HG02938 (cell line): ENCODE measurements around the gene HLCS.
"Not testable (repeated sequence)": the region's sequence is repeated elsewhere in the genome, so short reads cannot be mapped to it uniquely, and the experiment has no call there.

Experiments
- ATAC-seq: cut with Tn5 transposase; IDR thresholded peaks from one replicate; pipeline ENCODE4 v1.9.1; 2021; ENCODE audit warnings: mild to moderate bottlenecking, moderate library complexity; ENCODE audit not compliant: unreplicated experiment

HLCS gene

DNA sequence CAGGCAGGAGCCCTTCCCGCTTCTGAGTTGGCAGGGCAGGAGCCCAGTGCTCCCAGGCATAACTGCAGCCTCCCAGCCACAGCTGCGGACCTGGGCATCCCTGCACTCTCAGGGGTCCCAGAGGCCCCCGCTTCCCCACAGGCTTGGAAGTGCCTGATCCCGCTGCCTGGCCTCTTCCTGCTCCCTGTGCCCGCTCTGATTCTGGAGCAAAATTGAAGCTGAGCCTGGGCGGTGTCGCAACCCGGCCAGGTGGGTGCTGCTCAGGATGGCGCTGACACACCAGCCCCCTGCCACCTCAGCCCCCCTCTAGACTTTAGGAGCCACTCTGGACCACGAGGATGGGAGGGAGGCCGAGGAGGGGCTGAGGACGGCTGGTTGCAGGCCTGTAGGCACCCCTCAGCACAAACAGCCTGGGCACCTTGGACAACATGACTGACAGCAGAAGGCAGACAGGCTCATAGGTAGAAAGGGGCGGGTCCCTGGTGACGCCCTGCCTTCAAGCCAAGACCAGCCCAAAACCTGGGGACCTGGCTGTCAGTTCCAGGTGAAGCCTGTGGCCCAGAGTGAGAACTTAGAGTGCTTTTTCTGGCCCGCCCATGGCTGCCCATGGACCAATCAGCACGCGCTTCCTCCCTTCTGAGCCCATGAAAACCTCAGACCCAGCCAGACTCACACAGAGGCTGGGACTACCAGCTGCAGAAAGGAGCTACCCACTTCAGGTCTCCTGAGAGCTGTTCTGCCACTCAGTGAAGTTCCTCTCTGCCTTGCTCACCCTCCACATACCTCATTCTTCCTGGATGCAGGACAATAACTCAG is 7.2 kb downstream of the HLCS start:
- ATAC-seq, result no peak

DNA sequence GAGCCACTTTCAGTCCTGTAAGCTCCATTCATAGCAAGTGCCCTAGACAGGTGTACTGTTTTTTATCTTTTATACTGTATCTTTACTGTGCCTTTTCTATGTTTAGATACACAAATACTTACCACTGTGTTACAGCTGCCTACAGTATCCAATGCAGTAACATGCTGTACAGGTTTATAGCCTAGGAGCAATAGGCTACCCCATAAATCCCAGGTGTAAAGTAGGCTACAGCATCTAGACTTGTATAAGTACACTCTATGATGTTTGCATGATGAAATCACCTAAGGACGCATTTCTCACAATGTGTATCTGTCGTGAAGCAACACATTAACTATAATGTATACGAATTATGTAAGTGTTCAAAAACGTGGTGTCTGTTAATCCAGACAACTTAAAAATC is 10.7 kb downstream of the HLCS start:
- no peak for ATAC-seq

DNA sequence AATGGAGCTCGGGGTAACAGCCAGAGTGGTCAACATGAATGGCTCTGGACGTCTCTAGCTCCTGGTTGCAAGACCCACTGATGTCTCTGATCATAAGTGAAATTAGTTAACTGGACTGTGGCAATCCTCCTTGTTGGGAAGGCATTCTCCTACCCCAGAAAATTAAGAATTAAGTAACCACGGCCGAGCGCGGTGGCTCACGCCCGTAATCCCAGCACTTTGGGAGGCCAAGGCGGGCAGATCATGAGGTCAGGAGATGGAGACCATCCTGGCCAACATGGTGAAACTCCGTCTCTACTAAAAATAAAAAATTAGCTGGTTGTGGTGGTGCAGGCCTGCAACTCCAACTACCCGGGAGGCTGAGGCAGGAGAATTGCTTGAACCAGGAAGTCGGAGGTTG is 14.1 kb downstream of the HLCS start:
- ATAC-seq, result not testable (repeated sequence)

DNA sequence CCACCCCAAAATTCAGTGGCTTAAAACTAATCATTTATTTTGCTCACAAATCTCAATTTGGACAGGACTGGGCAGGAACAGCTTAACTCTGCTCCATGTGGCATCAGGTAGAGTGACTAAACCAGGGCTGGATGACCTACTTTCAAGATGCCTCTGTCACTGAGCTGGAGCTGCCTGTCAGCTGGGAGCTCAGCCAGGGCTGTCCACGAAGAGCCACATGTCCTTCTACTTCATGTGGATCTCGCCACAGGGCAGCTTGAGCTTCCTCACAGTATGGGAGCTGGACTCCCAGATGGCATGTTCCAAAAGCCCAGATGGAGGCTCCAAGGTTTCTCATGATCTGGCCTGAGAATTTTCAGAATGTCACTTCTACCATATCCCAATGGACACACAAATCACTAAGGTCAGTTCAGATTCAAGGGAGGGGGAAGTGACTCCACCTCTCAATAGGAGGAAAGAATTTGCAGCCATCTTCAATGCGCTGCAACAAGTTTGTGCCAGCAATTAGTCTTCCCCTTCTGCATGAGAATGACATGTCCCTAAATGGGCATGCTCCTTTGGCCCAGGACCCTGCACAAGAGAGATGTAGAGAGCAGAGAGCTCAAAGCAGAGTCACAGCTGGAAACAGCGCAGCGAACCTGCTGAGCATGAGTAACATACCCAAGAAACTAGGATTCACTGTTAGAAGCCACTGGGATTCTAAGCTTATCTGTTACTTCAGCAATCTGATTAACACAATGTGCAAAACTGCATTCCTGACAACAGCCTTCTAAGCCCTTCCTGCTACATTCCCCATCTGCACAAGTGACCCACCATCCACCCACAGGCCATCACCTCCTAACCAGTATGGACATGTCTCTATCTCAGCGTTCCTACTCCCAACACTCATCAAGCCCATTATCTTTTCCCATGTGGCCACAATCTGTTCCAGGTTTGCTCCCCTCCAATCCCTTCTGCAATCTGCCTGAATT is 17.0 kb downstream of the HLCS start:
- no peak for ATAC-seq

DNA sequence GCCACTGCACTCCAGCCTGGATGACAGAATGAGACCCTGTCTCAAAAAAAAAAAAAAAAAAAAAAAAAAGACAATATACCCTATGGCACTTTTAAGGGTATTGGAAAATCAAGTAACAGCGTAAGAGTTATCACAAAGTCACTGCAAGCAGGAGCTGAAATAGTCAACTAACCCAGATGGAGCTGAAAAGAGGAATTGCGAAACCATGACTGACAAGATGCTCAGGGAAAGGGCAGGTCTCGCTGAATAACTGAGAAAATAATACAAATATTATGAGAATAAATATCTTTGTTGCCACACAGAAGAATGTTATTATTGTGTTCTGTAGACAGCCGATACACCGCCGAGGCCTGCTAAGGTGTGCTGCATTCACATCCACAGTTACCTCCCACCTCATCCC is 17.8 kb downstream of the HLCS start:
- ATAC-seq, result no peak

DNA sequence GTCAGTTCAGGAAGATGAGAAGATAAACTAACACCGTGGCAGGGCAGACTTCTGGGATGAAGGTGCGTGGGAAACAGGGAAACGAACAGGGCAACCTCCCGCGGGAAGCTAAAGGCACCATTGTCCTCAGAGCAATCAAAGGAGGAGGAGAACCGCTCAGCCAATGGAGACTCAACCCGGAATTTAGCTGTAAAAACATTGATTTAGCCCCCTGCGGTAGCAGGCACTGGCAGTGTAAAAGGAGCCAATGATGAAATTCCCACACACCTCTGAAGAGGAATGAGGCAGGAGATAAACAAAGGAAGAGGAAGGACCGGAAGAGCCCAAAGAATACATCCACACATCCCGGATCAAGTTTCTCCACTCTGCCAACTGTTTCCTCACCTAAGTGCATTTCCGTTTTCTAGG is 19.5 kb downstream of the HLCS start:
- ATAC-seq, result no peak

DNA sequence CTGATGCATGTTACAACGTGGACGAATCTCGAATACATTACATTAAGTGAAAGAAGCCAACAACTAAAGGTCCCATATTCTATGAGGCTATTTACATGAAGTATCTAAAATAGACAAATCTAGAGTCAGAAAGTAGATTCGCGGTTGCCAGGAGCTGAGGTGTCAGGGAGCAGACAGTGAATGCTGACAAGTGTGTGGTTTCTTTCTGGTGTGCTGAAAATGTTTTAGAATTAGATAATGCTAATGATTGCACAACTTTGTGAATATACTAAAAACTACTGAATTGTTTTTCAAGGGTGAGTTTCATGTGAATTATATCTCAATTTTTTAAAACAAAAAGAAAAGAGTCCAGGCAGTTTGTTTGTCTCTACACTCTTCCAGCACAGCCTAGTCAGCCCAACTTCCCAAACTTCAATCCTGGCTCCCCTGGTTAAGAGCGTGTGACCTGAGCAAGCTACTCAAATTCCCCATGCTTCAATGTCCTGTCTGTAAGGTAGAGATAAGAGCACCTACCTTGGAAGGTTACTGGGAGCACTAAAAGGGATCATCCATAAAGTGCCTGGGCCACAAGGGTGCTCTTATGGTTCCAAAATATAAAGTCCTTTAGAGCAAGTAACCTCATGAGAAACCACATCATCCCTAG is 20.9 kb downstream of the HLCS start:
- no peak for ATAC-seq

DNA sequence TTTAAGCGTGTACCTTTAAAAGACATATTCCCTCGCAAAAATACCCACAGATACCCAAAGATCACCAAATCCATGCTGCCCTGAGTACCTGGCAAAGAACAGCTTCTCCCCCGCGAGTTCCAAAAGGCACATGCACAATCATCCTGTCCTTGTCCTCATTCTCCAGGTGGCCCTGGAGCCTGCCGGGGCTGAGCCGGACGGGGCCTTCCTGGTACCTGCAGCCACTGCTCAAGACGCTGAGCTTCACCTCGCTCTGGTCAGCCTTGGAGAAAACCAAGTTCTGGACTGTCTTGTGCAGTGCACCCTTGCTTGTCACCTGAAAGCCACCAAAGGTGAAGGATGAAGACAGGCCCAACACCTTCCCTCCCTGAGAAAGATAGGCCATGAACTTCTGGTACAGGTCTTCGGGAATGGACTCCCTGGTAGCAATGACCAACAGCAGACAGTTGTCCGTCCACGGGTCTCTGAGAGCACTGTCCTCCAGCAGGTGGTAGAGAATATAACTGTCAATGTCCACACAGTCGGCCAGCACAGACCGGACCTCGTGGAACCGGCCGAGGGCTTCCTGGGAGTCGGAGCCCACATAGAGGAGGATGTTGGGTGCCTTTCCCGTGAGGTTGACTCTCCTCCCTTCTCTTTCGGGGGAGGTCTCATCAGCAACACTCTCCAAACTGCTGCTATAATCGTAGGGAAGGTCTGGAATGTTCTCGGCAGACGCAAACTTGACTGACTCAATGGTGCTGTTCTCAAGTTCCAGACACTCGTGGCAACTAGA is 29.9 kb downstream of the HLCS start:
- no peak for ATAC-seq

DNA sequence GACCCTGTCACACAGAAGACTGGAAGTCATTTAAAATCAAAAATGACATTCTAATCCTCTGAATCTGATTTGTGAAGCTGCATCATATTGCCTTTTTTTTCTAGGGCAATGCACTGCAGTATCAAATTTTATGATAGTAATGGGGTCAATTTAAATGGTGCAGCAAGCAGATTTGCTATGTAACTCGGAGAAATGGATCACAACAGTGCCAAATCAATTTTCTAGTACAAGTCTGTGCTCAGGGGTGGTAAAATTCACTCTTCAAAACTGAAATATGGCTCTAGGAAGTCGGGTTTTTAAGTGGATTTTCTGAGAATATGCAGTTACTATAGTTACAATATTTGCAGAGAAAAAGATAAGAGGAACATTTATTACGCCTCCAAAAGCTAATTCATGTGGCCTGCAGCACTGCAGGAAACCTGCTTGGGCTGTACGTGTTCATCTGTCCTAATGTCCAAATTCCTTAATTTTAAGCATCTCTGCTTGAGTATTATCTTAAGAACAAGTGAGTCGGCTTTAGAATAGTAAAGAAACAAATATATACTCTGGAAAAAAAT is 31.5 kb downstream of the HLCS start:
- ATAC-seq, result no peak

DNA sequence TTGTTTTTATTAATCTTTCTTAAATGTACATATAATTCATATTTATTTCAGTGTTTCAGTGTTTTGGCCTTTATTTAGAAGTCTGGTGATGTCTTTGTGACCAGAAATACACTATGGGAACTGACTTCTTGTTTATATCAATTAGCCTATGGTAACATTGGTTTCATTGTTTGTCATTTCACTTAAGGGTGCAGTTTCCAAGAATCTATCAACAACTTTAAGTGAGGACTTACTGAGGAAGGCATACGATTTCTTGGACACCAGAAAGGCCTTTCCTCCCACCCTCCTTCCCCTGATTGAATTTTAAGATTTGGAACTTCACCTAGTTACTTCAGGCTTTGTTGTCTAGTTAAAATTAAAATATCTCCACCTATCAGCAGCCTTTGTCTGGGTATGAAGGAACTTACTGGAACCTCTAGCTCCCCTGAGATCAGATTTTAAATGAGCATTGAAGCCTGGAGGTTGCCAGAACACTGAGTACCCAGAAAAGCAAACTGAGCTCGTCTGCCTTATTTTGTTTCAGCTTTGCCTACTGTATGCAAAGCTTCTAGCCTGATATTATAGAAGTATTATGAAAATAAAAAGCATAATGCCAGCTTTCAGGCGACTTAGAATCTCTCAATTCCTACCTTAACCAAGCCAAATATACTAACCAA is 34.2 kb downstream of the HLCS start:
- no peak for ATAC-seq

DNA sequence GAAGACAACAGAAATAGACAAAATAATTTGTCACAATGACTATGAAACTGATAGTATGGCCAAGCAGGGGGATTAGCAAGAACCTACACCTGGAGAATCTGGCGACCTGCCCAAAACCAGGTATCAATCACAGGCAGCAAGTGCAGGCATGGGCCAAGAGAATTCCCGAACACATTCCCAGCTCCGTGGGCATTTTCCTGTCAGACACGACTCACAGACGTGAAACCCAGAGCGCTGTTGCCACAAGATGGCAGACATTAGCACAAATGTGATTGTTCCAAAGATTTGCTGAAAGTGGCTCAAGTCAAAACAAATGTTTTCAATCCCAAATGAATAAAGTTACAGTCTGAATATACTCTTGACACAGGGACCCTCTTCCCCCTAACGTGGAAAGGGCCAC is 36.8 kb downstream of the HLCS start:
- ATAC-seq, result no peak

DNA sequence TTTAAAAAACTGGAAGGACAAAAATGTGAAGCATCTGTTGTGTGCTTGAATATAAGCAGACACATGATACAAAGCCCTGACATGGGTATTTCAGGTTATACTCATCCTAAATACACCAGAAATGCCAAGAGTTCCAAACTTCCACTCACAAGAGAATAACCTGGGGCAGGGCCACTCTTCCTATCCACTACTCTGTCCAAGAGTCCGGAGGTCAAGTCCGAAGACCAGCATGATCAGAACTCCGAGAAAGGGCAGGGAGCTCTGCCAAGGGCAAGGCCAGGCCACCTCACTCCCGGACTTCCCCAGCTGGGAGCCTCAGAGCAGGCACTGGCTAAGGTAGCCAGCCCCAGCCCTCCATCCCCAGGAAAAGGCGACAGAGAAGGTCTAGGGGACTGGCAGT is 37.5 kb downstream of the HLCS start:
- ATAC-seq, result no peak

DNA sequence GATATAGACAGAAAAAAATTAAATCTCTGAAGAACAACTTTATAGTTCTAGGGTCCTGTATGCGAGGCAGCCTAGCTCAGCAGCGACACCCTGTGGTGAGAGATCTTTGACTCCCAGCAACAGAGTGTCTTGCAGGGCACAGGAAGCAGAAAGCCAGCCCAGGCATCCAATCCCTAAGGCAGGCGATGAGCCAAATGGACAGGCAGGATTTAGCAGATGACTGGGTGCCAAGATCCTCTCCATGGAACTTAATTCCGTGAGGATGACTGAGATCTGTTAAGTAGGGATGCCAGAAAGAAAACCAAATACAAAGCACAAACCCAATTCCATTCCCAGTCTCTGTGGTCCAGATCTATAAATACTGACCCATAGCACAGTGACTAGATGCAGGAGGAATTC is 38.8 kb downstream of the HLCS start:
- no peak for ATAC-seq

DNA sequence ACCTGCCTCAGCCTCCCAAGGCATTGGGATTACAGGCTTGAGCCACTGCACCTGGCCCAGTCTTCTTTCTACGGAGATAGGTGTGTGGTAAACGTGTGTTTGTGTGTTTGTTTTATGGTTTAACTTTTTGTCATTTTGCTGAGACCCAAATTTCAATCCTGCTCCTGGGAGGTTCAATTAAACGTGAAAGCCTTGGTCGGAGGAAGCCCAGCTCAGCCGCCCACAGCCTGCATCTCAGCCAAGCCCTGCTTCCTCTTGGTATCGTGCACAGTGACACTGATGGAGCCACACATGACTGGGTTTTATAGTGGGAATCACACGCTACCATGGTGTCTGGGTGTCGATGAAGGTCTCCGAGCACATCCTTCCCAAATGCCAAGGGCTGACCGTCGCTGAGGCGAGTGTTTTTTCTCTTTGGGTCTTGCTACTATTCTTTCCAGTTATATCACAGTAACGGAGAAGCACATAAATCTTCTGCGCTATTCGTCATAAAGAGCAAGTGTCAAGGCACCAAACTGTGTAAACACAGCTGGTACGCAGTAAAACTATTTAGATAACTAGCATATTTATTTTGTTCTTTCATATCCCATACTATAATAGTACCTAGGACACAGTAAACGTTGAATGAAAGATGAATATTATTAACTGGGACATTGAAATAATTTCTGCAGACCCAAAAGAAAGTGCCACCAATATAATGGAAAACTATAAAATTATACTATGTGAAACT is 39.3 kb downstream of the HLCS start:
- ATAC-seq, result no peak

DNA sequence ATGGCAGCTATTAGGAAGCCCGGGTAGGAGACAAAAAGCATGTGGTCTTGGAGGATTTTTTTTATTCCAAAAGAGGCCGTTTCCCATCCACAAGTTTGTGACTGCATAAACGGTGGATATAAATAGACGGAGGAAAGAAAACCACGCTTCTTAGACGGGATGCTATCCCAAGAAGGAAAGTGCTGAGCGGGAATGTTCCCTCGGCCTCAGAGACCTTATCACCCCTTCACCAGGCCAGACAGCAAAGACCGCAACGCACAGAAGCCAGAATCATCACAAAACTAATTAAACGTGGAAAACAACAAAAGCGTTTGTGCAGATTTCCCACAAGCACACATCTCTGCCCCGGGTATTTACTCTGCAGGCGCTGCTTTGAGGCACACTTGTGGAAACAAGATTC is 43.2 kb downstream of the HLCS start:
- no peak for ATAC-seq

DNA sequence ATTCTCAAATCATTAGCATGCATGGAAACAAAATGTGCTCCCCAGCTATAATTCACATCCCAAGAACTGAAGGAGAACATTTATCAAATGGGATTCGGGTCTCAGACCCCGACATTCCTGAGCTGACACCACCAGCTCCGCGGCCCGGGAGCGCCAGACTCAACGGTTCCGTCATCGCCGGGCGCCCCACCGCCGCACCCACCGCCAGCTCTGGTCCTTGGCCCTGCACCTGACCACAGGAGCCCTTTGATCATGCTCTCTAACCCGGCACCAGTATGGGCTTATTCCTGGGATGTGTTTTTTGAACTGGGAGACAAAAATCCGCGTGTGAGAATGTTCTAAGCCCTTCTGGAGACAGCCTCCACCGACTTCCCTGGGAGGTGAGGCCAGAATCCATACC is 43.6 kb downstream of the HLCS start:
- ATAC-seq, result no peak

DNA sequence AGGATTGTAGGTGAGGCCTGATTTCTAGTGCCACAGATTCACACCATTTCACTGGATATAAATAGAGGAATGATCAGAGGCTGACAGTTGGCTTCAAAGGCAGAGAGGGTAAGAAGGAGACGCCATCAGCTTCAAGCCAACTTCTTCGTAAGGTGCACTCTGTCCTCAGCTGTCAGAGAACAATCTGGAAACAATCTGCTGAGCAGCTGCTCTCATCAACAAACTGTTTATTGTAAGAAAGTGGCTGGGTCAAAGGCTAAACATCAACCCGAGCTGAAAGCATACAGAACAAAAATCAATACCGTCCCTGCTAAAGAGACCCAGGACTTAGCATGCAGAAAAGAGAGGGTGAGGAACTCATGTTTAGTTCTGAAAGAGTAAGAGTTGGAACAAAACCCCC is 48.2 kb downstream of the HLCS start:
- no peak for ATAC-seq

DNA sequence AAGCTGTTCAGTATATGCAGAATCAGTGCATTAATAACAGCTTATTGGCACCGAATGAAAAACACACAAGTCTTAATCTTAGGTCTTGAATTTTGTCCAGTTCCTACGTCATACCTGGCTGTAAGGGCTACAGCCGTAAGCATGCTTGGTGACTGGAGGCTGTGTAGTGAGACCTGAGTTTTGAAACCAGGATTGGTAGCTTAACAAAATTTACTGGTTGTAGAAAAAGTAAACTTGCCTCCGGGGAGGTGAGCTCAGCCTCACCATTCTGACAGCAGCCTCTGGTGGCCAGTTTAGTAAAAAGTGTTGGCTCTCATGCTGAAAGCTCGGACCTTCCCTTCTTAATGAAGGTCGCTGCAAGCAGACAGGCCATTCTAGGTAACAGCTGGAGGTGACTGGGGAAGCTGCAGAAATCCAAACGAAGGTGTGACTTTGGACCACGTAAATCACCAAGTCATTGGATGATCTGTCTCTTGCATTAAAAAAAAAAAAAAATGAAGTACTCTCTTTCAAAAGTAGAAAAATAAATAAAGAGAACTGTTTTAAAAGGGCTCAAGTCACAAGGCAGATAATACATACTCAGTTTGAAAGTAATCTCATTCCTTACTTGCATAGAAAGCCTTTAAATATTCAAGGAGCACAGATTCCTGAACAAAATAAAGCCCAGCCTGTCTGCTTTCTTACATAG is 48.9 kb downstream of the HLCS start:
- ATAC-seq, result no peak

DNA sequence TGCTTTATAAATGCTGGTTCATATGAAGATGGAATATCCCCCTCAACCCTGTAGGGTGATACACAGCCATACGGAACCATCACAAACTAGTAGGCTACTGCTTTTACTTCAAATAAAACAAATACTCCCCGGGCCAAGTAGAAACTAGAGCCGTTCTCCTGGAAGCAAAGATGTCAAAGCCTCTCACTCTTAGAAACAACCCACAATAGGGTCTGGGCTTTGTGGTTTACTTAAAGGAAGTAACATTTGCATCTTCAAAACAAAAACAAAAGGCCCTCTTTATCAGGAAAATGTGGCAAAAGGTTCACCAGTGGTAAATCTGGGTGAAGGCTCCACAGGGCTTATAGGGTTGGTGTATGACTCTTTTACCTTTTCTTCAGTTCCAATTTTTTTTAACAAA is 49.8 kb downstream of the HLCS start:
- no peak for ATAC-seq
